SIG-M5 (cell line): ENCODE measurements around the gene ZC3HAV1L.
"Not testable (repeated sequence)": the region's sequence is repeated elsewhere in the genome, so short reads cannot be mapped to it uniquely, and the experiment has no call there.

Experiments
- DNase-seq: peaks from one replicate; lab custom pipeline; 2025; lab: John Stamatoyannopoulos, UW

ZC3HAV1L gene

GRCh38 chr7:139016931-139017511 is 18.8 kb downstream of the ZC3HAV1L start:
- peak; percentile 14 for DNase-seq

GRCh38 chr7:139011373-139011772 is 24.5 kb downstream of the ZC3HAV1L start:
- DNase-seq = no peak

- DNase-seq = no peak
Observed at GRCh38 chr7:139004321-139005090, 31.3 kb downstream of the ZC3HAV1L start.

GRCh38 chr7:138999414-138999813 is 36.4 kb downstream of the ZC3HAV1L start:
- DNase-seq = no peak

GRCh38 chr7:138992052-138992531 is 43.8 kb downstream of the ZC3HAV1L start:
- no peak for DNase-seq

- no peak for DNase-seq
Observed at GRCh38 chr7:138987686-138988085, 48.2 kb downstream of the ZC3HAV1L start.

GRCh38 chr7:138982204-138982623 is 53.6 kb downstream of the ZC3HAV1L start:
- DNase-seq = no peak

- DNase-seq = no peak
Observed at GRCh38 chr7:138981332-138982203, 54.3 kb downstream of the ZC3HAV1L start, which contains the start of gene KIAA1549. KIAA1549 (minus strand) TSS chr7:138981389; CDS start chr7:138981269, 120 bp downstream.

GRCh38 chr7:138980563-138981291 is 55.1 kb downstream of the ZC3HAV1L start:
- no peak for DNase-seq

GRCh38 chr7:138979988-138980562 is 55.8 kb downstream of the ZC3HAV1L start:
- DNase-seq = no peak

- DNase-seq = no peak
Observed at GRCh38 chr7:138979226-138979979, 56.4 kb downstream of the ZC3HAV1L start.

GRCh38 chr7:138978541-138979184 is 57.2 kb downstream of the ZC3HAV1L start:
- DNase-seq = no peak

GRCh38 chr7:138976161-138976560 is 59.7 kb downstream of the ZC3HAV1L start:
- DNase-seq = not testable (repeated sequence)
